Lower leg skin (tissue), 3 donors: ENCODE measurements around the gene ZNF20.

Experiments
- POLR2A ChIP-seq, 2 donors: fragments of 450-650 bp; IDR thresholded peaks; one replicate each; pipeline ENCODE4 v1.6.1; 2016 to 2017; ENCODE audit warnings: antibody characterized with exemption in 2 of 2, mild to moderate bottlenecking in 1 of 2, moderate library complexity in 1 of 2
- TF ChIP-seq, protein P1 (sequence below), 3 donors: fragments of 450-650 bp; IDR thresholded peaks; one replicate each; pipeline ENCODE4 v1.5.1; 2016; ENCODE audit warnings: antibody characterized with exemption in 3 of 3, mild to moderate bottlenecking in 3 of 3, moderate library complexity in 2 of 3

DNA sequence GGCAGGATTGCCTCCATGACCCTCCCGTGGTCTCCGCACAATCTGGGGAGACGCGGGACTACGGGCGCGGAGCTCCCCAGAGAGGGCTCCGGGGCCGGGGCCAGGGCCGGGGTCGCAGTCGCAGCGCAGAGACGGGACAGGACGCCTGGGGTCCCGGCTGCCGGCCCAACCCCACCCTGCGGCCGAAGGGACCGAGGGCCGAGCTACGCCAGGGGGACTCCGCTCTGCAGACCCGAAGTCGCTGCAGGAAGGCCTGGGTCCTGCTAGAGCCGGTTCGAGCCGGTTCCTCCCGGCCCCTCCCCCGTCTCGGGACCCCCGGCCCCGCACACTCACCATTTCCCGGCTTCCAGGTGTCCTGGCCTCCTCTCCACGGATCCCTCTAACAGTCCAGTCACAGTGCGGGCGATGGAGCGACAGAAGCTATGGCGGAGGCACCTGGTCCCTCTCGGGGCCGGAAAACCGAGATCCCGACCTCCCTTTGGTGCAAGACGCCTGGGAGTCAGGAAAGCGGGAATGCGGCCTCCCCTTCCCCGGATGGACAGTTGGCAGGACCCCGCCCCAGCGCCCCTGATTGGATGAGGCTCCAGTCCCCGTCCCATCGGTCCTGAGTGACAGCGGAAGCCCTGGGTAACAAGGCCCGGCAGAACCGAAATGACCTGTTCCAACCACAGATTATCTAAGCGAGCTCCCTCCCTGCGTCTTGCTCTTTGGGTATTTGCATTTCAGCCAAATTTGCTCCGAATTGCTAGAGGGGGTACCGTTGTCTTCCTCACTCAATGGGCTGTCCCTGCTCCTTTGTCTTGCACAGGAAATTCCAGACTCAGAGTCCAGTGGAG, 16.3 kb upstream of the ZNF20 start, which contains the start of gene ZNF625:
- TF ChIP-seq POLR2A (IDR thresholded peaks at IDR 0.05): no peak
- TF ChIP-seq, protein P1, sequence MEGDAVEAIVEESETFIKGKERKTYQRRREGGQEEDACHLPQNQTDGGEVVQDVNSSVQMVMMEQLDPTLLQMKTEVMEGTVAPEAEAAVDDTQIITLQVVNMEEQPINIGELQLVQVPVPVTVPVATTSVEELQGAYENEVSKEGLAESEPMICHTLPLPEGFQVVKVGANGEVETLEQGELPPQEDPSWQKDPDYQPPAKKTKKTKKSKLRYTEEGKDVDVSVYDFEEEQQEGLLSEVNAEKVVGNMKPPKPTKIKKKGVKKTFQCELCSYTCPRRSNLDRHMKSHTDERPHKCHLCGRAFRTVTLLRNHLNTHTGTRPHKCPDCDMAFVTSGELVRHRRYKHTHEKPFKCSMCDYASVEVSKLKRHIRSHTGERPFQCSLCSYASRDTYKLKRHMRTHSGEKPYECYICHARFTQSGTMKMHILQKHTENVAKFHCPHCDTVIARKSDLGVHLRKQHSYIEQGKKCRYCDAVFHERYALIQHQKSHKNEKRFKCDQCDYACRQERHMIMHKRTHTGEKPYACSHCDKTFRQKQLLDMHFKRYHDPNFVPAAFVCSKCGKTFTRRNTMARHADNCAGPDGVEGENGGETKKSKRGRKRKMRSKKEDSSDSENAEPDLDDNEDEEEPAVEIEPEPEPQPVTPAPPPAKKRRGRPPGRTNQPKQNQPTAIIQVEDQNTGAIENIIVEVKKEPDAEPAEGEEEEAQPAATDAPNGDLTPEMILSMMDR (IDR thresholded peaks at IDR 0.05): no peak
